HEK293T (cell line): ENCODE measurements around the gene BCL2L11.

Source experiments
- ARNT ChIP-seq: fragments of 450-650 bp; IDR thresholded peaks from 2 replicates; pipeline ENCODE4 v1.6.1; 2017; ENCODE audit warnings: mild to moderate bottlenecking
- BHLHE40 ChIP-seq: fragments of 450-650 bp; IDR thresholded peaks from 2 replicates; pipeline ENCODE4 v1.6.1; 2016; ENCODE audit warnings: mild to moderate bottlenecking, moderate library complexity, borderline replicate concordance
- ELF4 ChIP-seq: fragments of 450-650 bp; IDR thresholded peaks from 2 replicates; pipeline ENCODE4 v1.6.1; 2017; ENCODE audit warnings: antibody characterized with exemption
- FOXA1 ChIP-seq: fragments of 450-650 bp; IDR thresholded peaks from 2 replicates; pipeline ENCODE4 v1.6.1; 2016; ENCODE audit warnings: mild to moderate bottlenecking
- FOXK2 ChIP-seq: fragments of 450-650 bp; IDR thresholded peaks from 2 replicates; pipeline ENCODE4 v1.6.1; 2016; ENCODE audit warnings: mild to moderate bottlenecking
- HDGF ChIP-seq: fragments of 450-650 bp; IDR thresholded peaks from 2 replicates; pipeline ENCODE4 v1.6.1; 2017; ENCODE audit warnings: antibody characterized with exemption, borderline replicate concordance
- LEF1 ChIP-seq: fragments of 450-650 bp; IDR thresholded peaks from 2 replicates; pipeline ENCODE4 v1.6.1; 2017; ENCODE audit warnings: mild to moderate bottlenecking, borderline replicate concordance
- NFRKB ChIP-seq: fragments of 450-650 bp; IDR thresholded peaks from 2 replicates; pipeline ENCODE4 v1.6.1; 2016; ENCODE audit warnings: mild to moderate bottlenecking, moderate library complexity
- SP1 ChIP-seq: fragments of 450-650 bp; IDR thresholded peaks from 2 replicates; pipeline ENCODE4 v1.6.1; 2017
- TARDBP ChIP-seq: fragments of 450-650 bp; IDR thresholded peaks from 2 replicates; pipeline ENCODE4 v1.6.1; 2016
- TF ChIP-seq, protein P1 (sequence below): fragments of 450-650 bp; IDR thresholded peaks from 2 replicates; pipeline ENCODE4 v1.6.1; 2016

DNA sequence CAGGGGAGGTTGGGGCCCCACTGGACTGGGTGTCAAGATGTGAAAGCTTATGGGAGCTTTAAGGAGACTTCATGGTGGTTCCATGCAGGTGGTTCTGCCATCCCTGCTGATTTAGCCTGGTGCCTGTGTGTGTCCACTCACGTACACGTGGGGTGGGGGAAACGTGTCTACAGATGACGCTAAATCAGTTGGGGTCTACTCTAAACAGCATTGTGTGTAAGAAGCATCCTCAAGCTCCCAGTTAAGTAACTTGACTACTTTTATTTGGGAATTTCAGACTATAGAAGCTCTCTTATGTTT, 47.1 kb downstream of the BCL2L11 start:
- no peak for TF ChIP-seq LEF1
- no peak for TF ChIP-seq ARNT
- TF ChIP-seq TARDBP = no peak
- TF ChIP-seq FOXA1 = no peak
- TF ChIP-seq BHLHE40 = no peak
- TF ChIP-seq ELF4 = no peak
- no peak for TF ChIP-seq NFRKB
- no peak for TF ChIP-seq SP1
- TF ChIP-seq FOXK2 = no peak
- TF ChIP-seq, protein P1, sequence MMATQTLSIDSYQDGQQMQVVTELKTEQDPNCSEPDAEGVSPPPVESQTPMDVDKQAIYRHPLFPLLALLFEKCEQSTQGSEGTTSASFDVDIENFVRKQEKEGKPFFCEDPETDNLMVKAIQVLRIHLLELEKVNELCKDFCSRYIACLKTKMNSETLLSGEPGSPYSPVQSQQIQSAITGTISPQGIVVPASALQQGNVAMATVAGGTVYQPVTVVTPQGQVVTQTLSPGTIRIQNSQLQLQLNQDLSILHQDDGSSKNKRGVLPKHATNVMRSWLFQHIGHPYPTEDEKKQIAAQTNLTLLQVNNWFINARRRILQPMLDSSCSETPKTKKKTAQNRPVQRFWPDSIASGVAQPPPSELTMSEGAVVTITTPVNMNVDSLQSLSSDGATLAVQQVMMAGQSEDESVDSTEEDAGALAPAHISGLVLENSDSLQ = no peak
- no peak for TF ChIP-seq HDGF
